CD4-positive, alpha-beta T cell treated with Interleukin-1 beta for 1 hour (primary cell): ENCODE measurements around the gene AMZ2.
A peak's percentile ranks its signal among the peaks of the same experiment; 100 is the strongest.
"Not testable (repeated sequence)": the region's sequence is repeated elsewhere in the genome, so short reads cannot be mapped to it uniquely, and the experiment has no call there.

Experiments used
- DNase-seq, 2 donors: peaks; one replicate each; pipeline ENCODE4 v3.0.0-alpha.2; 2020 to 2022

Gene AMZ2

DNA sequence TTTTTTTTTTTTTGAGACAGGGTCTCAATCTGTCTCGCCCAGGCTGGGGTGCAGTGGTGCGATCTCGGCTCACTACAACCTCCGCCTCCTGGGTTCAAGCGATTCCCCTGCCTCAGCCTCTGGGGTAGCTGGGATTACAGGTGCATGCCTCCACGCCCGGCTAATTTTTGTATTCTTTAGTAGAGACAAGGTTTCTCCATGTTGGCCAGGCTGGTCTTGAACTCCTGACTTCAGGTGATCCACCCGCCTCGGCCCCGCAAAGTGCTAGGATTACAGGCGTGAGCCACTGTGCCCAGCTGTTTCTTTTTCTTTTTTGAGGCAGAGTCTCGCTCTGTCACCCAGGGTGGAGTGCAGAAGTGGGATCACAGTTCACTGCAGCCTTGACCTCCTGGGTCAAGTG lies 27.1 kb upstream of the AMZ2 start:
- DNase-seq, result not testable (repeated sequence)

DNA sequence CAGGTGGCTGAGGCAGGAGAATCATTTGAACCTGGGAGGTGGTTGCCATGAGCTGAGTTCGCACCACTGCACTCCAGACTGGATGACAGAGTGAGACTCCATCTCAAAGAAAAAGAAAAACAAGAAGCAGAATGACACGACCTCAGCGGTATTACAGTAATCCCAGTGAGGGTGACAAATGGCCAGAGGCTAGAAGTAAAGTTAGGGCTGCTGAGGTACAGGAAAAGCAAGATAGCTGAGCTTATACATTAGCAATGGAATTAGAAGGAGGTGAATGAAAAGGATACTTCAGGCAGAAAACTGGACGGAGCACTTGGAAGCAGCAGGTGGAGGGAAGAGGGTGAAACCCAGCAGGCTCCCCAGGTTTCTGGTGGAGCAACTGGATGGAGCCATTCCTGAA lies 26.1 kb upstream of the AMZ2 start:
- no peak for DNase-seq

DNA sequence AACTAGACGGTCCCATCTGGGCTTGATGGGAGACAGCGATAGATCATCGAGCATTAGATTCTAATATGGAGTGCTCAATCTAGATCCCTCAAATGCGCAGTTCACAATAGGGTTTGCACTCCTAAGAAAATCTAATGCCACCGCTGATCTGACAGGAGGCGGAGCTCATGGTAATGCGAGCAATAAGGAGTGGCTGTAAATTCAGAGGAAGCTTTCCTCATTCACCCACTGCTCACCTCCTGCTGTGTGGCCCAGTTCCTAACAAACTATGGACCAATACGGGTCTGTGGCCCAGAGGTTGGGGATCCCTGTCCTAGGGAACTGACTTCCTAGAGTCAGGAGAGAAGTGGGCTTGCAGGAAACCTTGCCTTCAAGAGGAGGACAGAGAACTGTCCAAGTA lies 25.2 kb upstream of the AMZ2 start:
- no peak for DNase-seq

DNA sequence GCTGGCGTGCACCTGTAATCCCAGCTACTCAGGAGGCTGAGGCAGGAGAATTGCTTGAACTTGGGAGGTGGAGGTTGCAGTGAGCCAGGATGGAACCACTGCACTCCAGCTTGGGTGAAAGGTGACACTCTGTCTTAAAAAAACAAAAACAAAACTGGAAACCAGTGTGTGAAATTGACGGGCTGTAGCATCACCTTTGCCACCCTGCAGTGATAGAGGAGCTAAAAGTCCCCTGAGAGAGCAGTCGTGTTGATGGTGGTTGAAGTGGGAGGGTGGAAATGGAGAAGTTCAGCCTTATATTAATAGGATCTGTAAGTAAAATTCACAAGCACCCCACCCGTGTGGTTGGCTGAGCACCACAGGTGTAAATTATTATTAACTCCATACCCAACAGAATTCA lies 22.8 kb upstream of the AMZ2 start:
- peak in 1 of 2 donors; percentile 35 for DNase-seq

DNA sequence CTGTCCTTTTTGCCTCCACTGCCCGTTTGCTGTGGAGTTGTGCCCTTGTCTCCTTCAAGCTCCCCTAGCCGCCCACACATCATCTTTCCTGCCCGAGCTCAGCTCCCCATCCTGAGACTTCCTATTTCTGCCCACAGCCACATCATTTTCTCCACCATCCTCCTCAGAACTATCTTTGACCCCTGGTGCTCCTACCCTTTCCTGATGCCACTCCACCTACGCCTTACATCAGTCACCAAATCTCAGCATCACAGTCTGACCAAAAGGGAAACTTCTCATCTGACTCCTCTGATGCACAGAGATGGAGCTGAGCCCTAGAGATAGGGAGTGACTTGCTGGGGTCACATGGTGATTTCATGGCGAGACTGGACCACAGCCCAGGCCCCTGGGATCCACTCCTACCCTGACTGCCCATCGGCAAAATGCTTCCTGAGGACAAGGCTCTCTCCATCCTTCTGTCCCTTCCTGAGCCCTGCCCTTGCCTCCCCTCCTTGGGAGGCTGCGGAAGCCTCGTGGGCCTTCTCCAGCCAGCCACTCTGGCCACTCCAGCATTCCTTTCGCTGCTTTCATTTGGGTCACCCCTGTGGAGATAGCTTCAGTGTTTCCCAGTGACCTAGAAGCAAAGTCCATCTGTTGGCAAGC lies 19.7 kb upstream of the AMZ2 start:
- DNase-seq, result not testable (repeated sequence)

DNA sequence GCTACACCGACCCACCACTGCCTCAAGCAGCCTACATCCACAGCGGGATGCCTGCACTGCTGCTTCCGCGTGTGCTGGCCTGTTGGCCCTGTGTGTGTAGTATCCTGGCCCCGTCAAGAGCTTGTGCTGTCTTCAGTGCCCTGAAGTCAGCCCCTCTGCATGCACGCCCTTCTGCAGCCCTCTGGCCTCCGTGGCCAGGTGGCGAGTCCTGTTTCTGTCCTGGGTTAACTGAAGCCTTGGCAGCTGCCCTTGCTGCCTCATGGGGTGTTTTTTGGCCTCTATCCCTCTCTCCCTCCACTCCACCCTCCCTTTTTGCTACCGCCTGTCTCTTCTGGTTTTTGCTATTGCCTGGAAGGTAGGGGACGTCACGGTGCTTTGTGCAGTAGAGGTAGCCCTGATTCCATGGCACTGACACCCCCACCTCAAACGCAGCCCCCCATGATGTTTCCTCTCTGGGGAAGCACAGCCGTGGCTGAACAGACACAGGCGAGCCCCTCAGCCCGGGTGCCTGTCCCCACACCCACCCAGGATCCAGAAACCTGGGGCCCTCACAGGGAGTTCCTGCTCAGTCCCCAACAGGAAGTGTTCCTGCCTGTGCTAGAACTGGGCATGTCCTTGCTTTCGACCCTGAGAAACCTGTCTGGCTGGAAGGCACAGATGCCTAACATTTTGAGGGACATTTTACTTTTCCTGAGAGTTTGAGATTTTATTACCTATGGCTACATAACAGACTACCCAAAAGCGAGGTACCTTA lies 18.8 kb upstream of the AMZ2 start:
- no peak for DNase-seq

DNA sequence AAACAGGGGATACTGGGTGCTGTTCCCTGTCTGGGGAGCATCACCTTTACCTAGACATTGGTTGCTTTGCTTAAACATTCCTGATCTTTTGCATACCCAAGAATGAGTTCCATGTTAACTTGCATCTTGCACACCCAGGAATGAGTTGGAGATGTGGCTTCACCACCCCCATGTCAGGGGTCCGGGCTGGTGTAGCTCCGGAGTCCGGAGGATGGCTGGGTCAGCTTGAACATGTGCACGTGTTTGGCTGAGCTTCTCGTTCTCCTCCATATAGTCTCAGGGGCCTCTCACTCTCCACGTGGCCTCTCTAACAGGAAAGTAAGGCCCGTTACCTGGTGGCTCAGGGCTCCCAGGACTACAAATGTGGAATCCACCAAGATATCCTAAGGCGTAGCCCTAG lies 18.2 kb upstream of the AMZ2 start:
- DNase-seq, result no peak

DNA sequence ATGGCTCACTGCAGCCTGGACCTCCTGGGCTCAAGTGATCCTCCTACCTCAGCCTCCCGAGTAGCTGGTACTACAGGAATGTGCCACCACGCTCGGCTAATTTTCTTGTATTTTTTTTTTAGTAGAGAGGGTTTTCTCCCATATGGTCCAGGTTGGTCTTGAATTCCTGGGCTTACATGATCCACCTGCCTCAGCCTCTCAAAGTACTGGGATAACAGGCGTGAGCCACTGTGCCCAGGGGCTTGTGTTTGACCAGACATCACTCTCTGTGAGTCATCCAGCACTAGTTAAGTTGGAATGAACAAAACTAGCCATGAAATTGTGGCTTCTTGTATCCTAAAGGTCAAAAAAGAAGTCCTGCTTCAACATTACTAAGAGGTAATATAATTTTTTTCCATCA lies 16.7 kb upstream of the AMZ2 start:
- DNase-seq, result not testable (repeated sequence)

DNA sequence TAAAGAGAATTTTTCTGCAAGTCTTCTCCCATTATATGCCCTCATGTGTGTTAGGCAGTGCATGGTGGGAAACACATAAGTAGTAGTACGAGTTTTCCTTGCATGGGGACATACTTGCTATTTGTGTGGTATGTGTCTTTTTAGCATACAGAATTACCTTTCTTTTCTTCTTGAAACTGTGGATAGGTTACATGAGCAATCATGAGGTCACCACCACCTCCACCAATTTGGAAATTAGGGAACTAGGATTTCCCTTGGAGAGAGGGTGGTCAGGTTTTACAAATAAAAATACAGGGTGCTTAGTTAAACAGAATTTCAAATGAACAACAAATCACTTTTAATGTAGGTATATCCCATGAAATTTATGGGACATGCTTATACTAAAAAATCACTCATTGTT lies 16.3 kb upstream of the AMZ2 start:
- DNase-seq, result no peak

DNA sequence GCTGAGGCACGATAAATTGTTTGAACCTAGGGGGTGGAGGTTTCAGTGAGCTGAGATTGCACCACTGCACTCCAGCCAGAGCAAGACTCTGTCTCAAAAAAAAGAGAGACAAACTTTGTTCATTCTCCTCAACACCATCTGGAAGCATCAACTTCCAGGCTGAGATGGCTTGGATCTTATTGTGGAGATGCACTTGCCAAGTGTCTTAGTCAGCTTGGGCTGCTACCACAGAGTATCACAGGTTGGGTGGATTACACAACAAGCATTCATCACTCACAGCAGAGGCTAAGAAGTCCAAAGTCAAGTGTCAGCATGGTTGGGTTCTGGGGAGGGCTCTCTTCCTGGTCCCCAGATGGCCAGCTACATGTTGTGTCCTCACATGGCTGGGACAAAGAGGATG lies 15.1 kb upstream of the AMZ2 start:
- not testable (repeated sequence) for DNase-seq

DNA sequence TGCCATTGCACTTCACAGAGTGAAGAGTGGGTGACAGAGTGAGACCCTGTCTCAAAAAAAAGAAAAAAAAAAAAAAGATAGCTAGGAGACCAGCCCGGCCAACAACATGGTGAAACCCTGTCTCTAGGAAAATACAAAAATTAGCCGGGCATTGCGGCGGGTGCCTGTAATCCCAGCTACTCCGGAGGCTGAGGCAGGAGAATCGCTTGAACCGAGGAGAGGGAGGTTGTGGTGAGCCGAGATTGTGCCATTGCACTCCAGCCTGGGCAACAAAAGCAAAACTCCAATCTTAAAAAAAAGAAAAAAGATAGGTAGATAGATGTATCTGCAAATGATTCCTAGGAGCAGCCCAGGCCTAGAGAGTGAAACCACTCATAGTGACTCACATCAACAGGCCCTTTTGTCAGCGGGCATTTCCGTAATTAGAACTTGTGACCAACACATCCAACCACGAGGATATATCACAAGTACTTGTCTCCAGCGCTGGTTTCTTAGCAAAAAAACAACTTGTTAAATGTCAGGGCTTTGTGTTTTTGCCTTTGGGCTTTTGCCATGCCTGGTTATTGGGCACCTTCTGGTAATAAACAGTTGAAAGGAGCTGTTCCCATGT lies 13.0 kb upstream of the AMZ2 start:
- peak; percentile 73 to 81 for DNase-seq

DNA sequence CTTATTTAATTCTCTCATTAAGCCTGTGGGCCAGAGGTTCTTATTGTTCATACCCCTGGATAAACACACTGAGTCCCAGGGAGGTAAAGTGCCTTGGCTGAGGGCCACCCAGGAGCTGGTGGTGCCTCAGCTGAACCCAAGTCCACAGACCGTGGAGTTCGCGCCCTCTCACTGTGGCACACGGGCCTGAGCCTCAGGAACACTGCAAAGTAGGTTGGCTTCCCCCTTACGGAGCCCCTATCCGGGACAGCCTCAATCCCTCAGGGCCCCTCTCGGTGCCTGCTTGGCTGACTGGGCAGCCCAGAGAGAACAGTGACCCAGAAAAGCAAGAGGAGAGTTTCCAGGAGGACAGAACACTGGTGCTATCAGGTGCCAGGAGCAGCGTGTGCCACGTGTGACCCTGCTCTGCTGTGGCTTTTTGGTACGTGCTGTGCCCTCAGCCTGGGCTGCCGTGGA lies 12.5 kb upstream of the AMZ2 start:
- DNase-seq, result not testable (repeated sequence)

DNA sequence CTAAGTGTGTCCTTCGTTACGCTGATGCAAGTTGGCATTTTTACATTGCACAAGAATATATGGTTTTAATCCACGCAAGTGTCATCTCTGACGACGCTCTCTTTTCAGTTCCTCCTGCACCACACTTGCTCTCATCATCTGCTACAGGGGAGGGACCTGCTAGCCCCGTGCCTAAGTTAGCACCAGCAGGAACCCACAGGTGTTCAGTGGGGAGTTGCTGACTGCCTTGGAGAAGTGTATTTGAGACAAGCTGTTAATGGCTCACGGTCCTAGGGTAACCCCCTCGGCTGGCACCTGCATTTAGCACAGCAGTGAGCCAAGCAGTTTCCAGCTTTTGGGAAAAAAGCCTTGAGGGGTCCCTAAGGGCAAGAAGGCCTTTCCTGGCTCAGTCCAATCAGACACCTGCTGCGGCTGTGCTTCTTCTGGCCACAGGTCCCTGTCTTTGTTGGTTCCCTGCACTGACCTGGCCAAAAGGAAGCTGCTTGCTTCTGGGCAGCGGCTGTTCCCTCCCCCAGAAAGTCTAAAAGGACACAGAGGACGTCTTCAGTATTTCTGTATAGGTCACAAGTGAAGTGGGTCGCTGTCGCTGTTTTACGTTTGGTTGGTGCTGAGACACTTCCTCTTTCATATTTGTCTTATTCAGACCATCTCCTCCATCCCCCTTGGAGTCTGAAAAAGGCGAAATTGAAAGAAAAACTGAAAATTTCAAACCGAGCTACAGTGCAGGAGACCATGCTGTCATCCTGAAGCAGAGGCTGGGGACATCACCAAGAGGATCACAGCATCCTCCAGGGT lies 10.3 kb upstream of the AMZ2 start:
- DNase-seq, result peak; percentile 78 to 86

DNA sequence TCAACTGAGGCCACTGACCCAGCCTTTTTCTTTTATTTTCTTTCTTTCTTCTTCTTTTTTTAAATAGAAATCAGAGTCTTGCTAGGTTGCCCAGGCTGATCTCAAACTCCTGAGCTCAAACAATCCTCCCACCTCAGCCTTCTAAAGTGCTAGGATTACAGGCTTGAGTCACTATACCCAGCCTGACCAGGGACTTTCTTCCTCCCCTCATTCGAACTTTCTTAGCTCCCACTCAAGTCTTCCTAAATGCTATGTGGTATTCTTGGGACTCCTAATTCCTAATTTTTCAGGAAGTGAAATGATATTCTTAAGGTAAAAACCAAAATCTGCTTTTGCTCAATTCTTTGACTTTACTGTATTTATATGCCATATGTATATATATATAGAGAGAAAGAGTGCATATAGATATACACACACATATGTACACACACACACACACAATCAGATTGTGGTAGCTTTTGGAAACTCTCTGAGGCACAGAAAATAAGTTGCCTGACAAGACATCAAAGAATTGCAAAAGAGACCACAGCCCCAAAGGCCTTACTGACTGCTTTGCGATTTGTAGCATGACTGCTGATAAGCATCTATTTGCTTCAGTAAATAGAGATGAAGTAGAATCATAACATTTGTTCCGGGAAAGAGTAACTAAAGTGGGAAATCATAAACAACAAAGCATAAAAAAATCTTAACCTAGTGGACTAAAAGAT lies 9.5 kb upstream of the AMZ2 start:
- DNase-seq, result peak; percentile 50 to 71

DNA sequence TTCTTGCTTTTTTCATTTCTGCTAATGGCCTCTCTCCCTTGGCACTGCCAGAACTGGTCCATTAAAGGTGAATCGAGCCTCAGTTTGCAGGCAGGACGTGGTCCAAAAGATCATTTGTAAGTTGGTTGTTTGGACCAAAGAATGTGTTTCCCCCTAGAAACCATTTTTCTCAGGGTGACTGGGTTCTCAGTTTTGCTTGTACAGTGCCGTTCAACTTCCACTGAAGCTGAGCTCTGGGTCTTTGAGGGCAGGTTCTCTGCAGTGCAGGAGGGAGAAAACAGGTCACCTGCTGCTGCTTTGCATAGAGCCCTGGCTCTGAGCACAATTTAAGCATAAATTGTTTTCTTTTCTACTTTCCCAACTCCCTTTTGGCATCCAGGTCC lies 9.0 kb upstream of the AMZ2 start:
- peak in 1 of 2 donors; percentile 33 for DNase-seq

DNA sequence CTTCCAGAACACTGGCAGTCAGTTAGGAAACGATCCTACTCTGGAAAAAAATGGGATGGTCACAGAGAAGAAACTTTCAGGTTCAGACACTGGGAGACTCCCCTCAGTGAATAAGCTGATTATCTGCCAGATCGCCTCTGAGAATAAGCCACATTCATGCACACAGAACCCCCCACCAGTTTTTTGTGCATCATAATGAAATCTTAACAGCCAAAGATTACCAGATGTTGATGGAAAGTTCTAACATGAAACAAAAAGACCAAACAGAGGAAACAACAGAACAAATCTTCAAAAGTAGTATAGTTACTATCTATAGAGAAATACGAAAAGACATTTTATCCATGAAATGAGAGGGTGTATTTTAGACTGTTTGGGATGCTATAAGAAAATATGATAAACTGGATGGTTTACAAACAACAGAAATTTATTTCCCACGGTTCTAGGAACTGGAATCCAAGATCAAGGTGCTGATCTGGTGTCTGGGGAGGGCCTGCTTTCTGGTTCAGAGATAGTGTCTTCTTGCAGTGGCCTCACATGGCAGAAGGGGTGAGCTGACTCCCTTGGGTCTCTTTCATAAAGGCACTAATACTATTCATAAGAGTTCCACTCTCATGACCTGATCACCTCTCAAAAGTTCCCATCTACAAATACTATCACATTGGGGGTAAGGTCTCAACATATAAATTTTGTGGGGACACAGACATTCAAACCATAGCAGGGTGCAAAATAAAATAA lies 8.0 kb upstream of the AMZ2 start:
- DNase-seq, result no peak

DNA sequence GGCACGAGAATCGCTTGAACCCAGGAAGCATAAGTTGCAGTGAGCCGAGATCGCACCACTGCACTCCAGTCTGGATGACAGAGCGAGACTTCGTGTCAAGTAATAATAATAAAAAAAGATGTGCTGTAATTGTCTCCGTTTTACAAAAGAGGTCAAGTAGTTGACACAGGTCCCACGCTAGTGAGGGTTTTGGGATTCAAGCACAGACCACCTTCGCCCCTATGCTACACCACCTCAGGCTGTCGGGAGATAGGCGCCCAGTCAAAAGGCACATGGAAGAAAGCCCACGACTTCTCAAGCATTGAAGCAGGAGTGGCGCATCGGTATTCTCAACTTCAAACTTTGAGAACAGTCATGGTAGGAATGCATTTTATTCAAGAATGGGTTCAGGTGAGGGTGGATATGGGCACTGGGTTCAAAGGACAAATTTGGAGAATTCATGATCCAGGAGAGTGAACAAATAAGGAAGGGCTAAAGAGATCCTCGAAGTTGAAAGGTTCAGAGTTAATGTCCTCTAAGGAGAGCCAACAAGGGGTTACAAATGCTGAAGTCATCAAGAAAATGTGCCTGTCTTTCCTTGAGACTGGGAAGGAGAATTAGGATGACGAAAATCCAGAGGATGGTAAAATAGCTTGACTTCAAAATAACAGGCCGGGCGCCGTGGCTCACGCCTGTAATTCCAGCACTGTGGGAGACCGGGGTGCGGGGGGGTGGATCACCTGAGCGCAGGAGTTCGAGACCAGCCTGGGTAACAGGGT lies 1.4 kb upstream of the AMZ2 start:
- no peak for DNase-seq

DNA sequence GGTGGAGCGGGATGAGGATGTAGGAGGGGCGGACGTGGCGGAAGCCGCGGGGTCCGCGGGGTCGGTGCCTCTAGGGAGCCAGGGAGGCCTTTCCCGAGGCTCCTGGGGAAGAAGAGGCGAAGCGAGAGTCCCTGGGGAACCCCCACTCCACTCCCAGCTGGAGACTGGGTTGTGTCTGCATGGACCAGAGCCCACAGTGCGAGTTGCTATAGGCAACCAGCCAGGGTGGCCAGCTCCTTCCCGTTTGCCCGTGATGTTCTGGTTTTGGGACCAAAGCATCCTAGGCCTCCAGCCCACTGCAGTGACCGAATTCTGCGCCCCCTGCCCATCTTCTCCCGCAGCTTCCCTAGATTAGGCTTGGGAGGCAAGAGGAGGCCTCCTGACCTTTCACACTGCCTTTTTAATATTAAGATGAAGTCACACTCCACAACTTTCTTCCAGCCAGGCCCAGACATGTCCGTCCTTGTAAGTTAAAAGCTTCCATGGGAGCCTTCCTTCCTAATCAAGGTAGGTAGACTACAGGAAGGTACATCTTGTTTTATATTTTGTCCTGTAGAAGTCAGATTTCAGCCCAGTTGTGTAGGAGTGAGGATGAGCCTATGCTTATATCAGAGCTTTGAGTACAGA lies 469 bp downstream of the AMZ2 start:
- peak in 1 of 2 donors; percentile 82 for DNase-seq

DNA sequence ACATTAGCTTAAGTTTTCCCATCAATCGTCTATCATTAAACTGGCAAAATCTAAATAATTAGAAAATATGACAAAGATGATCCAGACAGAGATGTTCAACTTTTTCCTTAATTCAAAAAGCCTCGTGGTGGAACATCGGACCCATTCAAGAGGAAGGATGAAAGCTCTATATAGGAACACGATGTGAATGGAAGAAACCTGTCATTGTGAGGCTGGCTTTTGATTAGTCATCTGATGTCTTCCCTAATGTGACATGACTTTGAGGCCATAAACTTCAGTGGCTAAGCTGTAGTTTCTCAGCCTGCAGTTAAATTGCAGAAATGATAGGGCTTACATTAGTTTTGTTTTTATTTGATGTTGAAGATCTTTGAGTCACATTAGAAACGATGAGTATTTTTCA lies 1.0 kb downstream of the AMZ2 start:
- DNase-seq, result peak in 1 of 2 donors; percentile 45

DNA sequence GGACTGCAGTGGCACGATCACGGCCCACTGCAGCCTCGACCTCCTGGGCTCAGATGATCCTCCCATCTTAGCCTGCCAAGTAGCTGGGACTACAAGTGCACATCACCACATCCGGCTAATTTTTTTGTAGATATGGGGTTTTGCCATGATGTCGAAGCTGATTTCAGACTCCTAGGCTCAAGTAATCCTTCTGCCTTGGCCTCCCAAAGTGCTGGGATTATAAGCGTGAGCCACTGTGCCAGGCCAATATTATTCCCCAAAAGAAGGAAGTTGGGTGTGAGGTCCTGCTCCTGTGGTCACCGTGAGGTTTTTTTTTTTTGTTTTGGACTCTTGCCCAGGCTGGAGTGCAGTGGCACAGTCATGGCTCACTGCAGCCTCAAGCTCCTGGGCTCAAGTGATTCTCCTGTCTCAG lies 1.5 kb downstream of the AMZ2 start:
- DNase-seq, result peak; percentile 39 to 66

DNA sequence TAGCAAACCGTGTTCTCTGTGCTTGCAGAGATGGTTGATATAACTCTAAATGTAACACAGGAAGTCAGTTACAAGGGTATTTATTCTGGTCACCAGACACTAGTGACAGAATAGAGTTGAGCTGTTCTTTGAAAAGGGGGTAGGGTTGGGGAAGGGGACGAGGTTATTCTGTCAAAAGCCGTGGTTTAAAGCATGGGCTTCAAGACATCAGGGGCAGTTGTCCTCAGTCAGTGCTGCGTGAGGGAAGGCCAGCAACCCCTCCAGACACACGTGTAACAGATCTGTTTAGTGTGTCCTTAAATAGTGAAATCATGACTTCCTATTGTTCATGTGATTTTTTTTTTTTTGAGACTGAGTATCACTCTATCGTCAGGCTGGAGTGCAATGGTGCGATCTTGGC lies 5.6 kb downstream of the AMZ2 start:
- DNase-seq, result peak; percentile 33 to 48
